GM19397 (cell line): ENCODE results near the gene LEF1.
"Not testable (repeated sequence)": the region's sequence is repeated elsewhere in the genome, so short reads cannot be mapped to it uniquely, and the experiment has no call there.

Source experiments
- ATAC-seq: cut with Tn5 transposase; IDR thresholded peaks from one replicate; pipeline ENCODE4 v1.9.1; 2021; ENCODE audit warnings: mild to moderate bottlenecking, moderate library complexity; ENCODE audit not compliant: unreplicated experiment

LEF1 gene

DNA sequence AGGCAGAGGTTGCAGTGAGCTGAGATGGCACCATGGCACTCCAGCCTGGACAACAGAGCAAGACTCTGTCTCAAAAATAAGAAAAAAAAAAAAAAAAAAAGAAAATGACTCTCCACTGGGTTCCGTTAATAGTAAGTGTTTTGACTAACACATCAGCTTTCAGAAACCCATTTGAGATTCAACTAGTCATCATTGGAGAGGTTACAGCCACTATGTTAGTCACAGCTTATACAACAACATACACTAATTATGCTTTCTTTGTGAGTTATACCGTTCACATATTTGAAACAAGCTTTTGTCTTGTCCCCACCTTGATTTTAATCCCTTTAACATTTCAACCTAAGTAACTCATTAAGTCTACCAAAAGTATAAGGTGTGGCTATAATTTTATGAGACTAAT is 130.8 kb downstream of the LEF1 start:
- no peak for ATAC-seq

DNA sequence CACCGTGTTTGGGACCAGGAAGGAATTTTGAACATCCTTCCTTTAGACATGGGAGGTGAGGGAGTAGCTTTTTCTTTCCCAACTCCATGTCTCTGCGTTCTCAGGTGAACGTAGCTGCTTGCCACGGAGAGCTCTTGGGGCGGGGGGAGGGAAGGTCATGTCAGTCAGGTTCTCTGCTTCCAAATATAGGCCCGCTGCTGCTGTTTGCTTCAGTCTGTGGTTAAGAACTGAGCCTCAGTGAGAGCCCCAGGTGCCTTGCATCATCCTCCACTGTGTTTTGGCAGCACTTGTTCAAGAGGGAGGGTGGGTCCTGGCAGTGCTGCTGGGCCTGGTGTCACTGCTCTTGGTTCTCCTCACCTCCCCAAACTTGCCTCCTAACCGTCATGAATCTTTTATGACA is 132.5 kb downstream of the LEF1 start:
- ATAC-seq = peak; percentile 88

DNA sequence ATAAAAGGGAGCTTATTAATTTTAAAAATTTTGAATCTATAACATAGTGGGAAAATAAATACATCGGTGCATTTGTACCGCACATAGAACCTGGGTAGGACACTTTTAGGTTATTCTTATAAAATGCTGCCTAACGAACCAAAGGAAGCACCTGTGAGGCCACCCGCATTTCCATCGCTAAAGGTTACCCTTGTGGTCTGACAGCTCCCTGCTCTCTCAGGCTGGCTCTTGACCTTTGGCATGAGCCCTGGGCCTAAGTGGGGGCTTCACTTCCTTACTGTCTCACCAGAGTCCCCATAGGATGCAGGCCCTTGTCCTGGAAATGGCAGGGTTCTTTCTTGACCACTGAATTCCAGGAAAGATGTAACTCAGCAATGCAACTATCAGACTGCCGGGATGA is 133.0 kb downstream of the LEF1 start:
- peak; percentile 41 for ATAC-seq

DNA sequence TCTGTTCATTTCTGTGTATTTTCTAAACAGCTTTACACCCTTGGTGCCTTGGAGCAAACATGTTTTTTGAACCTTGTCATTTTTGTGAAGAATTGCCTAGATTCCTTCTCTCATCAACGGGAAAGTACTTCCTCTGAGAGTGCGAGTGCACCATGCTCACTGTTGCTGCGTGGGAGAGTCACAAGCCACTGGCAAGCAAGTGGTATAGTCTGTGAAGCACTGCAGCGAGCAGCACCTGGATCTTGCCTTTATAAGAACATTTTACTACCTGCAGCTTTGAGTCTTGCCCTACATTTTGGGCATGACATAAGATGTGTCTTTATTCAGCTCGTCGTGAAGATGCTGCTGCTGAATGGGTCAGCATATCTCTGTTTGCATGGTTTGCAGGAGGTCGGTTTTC is 134.2 kb downstream of the LEF1 start:
- ATAC-seq = no peak

DNA sequence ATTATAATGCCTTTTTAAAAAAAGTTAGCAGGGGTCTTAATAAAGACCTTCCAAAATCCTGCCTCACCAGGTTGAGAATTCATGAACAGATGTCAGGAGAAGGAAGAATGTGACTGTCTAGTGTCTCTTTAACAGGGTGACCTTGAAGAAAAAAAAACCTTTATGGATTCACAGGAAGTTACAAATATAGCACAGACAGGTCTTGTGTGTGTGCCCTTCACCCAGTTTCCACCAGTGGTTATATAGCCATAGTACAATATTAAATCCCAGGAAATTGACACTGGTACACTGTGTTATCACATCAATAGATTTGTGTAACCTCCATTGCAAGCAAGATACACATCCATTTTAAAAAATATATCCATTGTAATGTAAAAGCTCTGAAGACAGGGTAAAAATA is 135.4 kb downstream of the LEF1 start:
- no peak for ATAC-seq

DNA sequence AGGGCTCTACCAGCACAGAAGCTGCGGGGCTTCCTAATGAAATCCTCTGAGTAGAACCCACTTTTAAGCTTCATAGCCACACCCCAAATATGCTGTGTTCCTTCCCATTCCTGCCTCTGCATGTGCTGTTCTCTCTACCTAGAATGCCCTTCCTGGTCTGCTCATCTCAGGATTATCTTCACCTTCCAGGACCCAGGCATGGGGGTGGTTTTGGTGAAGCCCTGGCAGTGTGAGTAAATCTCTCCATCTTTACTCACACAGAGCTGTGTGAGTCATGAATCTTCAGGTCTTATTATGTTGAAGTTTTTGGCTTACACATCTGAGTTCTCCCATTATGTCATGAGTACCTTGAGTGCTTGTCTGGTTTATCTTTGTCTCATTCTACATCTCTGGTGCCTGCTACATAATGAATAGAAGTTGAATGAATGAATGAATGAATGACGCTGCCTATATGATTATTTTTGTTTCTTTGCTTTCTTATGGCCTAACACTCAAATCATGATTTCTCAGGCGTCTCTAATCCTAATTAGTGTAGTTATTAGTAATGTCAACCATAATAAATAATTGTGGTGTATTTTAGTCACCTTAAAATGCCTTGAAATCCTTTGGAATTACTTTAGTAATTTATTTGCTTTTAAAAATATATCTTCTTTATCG is 137.2 kb downstream of the LEF1 start:
- no peak for ATAC-seq

DNA sequence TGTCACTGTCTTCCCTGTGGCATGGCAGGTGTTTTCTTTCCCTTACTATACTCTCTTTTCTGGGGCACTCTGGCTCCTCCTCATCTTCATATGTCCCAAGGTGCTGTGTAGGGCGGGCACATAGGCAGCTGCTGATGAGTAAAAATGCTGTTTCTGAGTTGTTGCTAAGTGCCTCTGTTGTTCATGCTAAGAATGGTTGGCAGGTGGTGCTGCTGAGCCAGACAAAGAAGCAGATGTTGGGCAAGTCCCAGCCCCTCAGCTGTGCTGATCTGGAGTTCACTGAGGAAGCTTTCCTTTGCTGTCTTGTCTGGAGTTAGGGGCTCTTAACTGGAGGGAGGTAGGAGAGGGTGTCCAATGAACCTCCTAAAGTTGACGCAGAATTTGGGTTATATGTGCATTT is 138.4 kb downstream of the LEF1 start:
- ATAC-seq = peak; percentile 98

DNA sequence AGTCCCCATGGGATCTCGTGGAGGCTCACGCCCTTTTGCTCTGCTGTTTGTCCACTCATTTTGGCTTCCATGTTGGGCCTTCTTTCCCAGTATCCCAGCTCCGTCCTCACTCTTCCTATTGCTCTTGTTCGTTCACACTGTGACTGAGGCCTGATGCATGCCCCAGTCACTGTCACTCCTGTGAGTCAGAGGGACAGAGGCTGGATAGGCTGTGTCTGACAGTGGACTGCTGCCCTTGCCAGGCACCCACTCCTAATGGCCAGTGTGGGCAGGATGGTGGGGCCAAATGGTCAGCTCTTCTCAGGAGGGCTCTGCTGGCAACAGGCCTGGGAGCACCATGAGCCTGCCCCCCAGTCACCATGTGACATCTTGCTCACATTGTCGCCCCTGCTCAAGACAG is 139.0 kb downstream of the LEF1 start:
- no peak for ATAC-seq

DNA sequence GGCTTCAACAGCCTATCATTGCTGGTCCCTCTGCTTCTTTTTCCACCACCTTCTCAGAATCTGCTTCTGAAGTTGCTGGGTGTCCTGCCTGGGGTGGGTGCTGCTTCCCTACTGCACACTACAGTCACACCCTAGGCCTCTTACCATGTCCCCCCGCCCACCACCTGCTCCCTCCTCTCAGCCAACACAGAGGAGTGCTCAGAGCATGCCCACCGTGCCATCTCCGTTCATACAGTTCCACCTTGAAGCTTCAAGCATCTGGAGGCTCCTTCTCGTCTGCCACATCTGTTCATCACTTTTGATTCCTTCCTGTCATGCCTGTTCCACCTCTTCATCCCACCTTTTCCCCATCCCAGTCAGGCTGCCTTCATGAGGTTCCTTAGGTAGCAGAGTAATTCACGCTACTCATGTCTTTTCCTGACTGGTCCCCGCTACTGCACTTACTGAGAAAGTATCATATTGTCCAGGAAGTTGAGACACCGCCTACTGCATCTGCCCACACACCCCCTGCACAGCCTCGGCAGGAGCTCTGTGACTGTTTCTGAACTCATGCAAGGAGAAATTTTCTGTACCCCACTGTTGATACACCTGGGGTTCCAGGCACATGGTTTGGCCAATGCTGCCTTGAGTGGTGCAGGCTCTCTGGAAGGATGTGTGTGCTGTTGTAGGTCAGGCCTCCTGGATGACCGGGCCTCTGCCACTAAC is 139.6 kb downstream of the LEF1 start:
- no peak for ATAC-seq

DNA sequence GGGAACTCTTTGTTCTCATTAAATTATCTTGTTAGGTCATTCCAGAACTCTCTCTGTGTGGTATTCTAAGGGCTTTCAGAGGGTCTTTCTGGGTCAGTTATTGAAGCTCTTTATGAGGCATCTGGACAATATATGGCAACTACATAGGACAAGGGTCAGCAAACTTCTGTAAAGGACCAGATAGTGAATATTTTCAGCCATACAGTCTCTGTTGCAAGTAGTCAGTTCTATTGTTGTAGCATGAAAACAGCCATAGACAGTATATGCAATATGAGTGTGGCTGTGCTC is 143.9 kb downstream of the LEF1 start:
- ATAC-seq = no peak

DNA sequence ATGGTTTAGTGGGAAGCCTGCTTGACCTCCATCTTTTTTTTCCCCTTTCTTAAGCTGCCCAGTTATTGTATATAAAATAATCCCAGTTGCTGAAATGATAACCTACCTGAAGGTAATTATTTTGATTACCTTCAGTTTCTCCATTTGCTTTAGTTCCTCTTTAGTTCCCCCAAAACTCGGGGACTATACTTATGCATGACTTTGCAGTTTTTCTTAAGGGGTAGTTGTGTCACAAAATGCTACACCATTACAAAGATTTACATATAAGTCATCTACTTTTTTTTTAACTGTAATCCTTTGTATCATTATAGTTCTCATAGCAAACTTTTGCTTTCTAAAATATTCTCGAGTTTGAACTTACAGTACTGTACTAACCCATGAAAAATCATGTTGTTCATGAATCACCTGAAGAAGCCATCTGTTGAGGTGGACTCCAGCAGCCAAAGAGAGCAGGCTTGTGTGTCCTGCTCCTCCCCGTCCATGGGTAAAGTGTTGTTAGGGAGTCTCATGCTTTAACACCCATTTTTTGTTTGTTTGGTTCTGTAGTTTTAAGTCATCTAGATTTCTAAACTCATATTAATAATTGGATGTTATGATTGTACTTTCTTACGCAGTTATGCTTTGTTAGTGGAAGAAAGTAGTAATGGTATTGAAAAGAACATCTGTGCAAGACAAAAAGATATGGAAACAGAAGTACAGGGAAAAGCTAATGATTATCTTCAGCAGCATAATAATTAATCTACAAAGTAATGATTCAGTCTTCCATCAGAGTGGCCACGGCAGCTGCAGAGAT is 144.5 kb downstream of the LEF1 start:
- no peak for ATAC-seq

DNA sequence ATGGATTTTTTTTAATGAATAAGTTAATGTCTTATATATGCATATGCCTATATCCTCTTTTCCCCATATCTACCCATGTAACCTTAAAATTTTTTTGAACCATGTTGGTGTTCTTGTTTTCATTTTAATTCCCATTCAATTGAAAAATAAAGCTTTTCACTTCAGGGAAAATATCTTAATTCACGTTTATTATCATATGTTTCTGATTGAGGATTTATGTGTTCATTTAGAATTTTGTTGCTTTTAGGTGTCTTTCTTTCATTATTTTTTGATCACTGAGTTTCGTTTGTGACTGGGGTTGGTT is 149.9 kb downstream of the LEF1 start:
- no peak for ATAC-seq

DNA sequence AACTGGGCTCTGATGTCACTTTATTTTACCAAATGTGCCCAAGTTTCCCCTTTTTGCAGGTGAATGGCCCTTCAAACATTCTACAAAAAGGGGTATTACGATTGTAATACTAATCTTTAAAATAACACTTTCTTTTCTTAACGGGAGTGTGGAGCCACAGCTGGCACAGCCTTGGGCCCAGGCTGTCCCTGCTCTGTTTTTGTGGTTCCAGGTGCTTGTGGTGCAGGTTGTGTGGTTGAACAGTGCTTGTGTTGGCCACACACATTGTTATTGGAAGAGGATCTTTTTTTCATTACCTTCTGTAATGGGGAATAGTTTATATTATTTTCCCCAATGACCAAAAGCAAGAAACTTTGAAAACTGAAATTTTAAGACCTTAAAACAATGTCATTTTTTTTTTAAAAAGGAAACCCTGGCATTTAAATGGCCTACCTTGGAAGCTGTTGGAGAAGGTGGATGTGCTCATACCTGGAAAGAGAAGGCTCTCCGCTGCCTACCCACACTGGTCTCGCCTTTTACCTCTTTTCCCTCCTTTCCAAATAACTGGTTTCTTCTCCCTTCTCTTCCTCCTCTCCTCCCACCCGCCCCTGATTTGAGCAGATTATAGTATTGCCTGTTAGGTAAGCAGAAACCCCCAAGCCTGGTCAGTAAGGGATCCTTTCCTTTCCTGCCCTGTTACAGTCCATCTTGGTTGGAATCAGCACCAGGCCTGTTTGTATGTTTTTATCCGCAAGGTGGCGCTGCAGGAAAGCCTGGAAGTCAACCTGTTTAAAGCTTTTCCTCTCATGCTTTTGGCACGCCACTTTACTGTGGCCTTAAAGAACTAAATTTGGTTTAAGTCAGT is 150.5 kb downstream of the LEF1 start:
- peak; percentile 81 for ATAC-seq

DNA sequence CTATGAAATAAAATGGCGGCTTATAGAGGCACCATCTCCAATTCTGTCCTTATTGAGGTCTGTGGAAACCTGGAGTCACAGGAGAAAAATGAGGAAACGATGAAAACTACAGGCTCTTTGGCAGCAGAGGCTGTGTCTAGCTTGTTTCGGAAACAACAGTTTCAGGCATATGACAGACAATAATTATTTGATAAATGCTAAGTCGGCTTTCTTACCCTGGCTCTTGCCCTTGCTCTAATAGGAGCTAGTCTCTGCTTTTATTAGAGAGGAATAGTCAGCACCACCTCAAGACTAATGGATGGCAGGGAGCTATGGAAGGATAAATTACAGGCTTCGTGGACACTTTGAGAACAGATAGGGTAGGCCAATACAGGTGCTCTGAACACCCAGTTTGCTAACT is 154.8 kb downstream of the LEF1 start:
- ATAC-seq = no peak

DNA sequence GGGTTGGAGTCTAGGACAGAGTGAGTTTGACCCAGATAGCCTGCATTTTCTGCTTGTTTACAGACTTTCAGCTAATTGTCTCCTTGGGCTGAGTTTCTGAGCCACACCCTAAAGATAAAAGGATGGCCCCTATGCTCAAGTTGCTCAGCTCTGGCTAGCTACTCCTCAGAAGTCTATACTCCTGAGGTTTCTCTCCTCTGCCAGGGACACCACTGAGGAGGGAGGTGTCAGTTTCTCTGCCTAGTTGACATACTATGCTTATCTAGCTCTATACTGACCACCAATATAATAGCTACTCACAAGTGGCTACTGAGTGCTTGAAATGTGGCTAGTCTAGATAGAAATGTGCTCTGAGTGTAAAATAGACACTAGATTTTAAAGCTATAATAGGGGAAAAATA is 155.4 kb downstream of the LEF1 start:
- ATAC-seq = no peak

DNA sequence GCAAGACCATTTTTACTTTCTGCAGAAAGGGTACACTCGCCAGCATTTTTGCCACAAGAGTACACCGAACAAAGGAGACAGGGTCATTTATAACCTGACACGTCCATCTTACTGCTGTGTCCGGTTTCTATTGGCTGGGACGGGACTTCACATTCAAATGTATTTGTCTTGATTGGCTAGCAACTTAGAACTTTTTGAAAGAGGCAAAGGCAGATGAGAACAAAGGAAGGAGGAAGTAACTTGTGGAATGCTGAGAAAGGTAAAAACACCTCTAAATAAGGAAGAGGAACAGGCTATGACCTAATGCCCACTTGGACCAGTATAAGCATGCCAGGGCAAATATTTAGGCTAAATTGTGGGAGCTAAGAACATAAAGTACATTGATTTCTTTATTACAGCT is 156.3 kb downstream of the LEF1 start:
- not testable (repeated sequence) for ATAC-seq

DNA sequence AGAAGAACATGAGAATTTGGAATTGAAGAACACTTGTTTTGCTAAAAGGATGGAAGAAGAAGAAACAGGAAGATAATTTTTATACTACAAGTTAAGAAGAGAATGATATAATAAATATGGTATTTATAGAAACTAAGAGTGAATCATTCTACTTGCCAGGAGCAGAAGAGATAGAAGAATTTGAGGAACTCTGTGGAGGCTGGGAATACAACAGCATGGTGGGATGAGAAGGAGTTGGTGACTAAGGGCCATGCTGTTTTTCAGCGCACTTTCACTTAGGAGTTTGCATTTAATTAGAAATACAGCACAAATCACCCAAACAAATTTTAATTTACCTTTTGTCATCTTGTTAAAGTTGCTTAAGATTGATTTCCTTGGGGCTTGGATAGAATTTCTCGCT is 158.6 kb downstream of the LEF1 start:
- no peak for ATAC-seq

DNA sequence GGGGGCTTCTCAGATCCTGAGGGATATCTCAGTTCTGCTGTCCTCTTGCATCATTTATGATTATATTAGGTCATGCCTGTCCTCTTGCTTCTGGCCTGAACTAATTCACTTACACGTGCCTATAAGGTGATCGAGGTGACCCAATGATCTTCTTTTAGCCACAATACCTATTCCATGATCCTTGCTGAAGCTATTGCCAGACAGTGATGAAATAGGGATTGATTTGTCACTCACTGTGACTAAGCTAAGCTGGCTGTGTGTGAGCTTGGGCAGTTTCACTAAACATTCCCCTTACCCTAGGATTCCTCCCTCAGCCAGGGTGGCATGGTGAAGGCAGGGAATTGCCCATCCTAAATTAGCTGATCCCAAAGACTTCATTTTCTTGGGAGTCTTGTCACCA is 160.0 kb downstream of the LEF1 start:
- ATAC-seq = no peak

DNA sequence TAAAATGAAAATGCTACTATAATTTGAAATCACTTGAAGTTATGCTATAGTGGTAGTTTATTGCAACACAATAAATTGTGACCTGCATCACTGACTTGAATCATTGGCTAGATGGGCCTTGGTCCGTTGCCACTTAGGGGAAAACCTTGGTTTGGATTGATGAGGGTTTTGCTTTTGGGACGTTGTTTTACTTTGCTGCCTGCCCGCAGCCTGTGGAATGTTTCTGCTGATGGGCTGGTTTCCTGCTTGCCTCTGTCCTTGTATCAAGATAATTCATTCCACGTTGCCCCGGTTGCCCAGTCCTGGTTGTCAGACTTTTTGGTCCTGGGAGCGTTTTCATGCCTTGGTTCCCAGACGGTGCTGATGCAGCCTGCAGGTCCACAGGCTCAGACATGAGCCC is 160.7 kb downstream of the LEF1 start:
- ATAC-seq = no peak

DNA sequence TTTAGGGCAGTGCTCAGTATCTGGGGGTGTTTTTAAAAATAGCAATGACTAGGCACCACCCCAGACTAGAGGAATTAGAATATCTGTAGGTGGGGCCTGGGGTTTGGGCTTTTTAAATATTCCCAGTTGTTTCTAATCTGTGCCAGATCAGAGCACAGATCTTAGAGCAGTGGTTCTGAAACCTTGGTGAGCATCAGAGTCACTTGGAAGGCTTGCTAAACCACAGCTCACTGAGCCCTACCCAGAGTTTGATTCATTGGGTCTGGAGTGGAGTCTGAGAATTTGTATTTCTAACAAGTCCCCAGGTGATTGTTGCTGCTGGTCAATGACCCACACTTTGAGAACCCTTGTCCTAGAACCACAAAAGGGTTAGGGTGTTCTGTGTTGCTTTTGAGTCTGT is 162.4 kb downstream of the LEF1 start:
- no peak for ATAC-seq

DNA sequence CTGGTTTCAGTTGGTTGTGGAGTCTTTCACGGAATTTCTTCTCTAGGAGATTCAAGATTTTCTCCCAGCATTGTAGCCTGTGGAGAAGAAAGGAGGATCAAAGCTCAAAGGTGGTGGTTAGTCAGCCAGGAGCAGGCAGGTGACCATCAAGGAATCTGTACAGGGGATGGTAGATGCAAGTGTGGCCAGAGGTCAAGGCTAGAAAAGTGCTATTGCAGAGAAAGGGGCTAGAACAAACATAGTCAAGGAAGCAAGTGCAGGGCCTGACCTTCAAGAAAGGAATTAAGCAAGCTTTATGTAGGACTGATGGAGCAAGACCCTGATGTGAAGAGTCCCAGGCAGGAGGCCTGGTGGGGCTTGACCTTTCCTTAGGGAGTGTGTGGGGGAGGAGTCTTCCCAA is 162.9 kb downstream of the LEF1 start:
- no peak for ATAC-seq

DNA sequence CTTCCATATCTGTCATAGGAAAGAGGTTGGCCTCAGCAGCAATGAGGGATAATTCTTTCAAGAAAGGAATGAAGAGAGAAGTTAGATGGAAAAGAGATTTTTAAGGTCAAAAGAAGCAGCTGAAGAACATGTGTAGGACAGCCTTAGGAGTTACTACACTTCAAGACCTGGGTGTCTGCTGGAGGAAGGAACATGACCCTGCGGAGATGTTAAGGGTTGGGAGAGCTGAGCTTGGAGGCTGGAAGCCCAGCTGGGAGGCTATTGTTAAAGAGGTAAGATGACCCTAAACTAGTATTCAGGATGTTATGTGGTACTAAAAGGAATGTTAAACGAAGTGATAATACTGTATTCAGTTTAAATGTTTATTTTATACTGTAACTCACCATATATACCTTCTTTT is 164.1 kb downstream of the LEF1 start:
- ATAC-seq = no peak
